HepG2 (cell line): ENCODE measurements around the gene NAPB. TPM values are rescaled to one million over a fixed set of nuclear protein-coding genes. Genes with fewer than 3 reads are reported as not detected.
A peak's percentile ranks its signal among the peaks of the same experiment; 100 is the strongest.

Experiments used
- ARID2 ChIP-seq: sonication (generic); formaldehyde crosslinking; IDR thresholded peaks from 2 replicates; pipeline ENCODE4 v1.8.1; 2022; ENCODE audit warnings: mild to moderate bottlenecking, missing genetic modification reagents, borderline replicate concordance
- CTCF ChIP-seq: sonication (generic); formaldehyde crosslinking; IDR thresholded peaks from 2 replicates; pipeline ENCODE4 v1.5.0; 2020; ENCODE audit warnings: mild to moderate bottlenecking, missing genetic modification reagents, moderate library complexity
- ELF1 ChIP-seq: sonication (generic); formaldehyde crosslinking; IDR thresholded peaks from 2 replicates; pipeline ENCODE4 v1.4.0; 2020; ENCODE audit warnings: missing genetic modification reagents
- HINFP ChIP-seq: sonication (generic); formaldehyde crosslinking; IDR thresholded peaks from 2 replicates; pipeline ENCODE4 v1.4.0; 2020; ENCODE audit warnings: low read depth, mild to moderate bottlenecking, missing genetic modification reagents
- HMG20B ChIP-seq: conservative IDR thresholded peaks from 2 replicates; pipeline ENCODE4 v1.6.1; 2016; ENCODE audit warnings: missing genetic modification reagents, missing compliant biosample characterization
- HMGA1 ChIP-seq: sonication (generic); formaldehyde crosslinking; conservative IDR thresholded peaks from 2 replicates; pipeline ENCODE4 v1.4.0; 2020; ENCODE audit warnings: missing genetic modification reagents
- KDM5B ChIP-seq: sonication (generic); formaldehyde crosslinking; IDR thresholded peaks from 2 replicates; pipeline ENCODE4 v1.4.0; 2020; ENCODE audit warnings: missing genetic modification reagents, mild to moderate bottlenecking, borderline replicate concordance
- MATR3 ChIP-seq: sonication (generic); formaldehyde crosslinking; IDR thresholded peaks from 2 replicates; pipeline ENCODE4 v1.4.0; 2020; ENCODE audit warnings: missing genetic modification reagents
- SMARCC2 ChIP-seq: fragments of 450-650 bp; IDR thresholded peaks from 2 replicates; pipeline ENCODE4 v1.6.1; 2017; ENCODE audit warnings: antibody characterized with exemption, mild to moderate bottlenecking
- ZNF350 ChIP-seq: sonication (generic); formaldehyde crosslinking; IDR thresholded peaks from 2 replicates; pipeline ENCODE4 v1.4.0; 2020; ENCODE audit warnings: mild to moderate bottlenecking, low read depth, missing genetic modification reagents, borderline replicate concordance
- ZNF354B ChIP-seq: sonication (generic); formaldehyde crosslinking; IDR thresholded peaks from 2 replicates; pipeline ENCODE4 v1.8.0; 2022; ENCODE audit warnings: mild to moderate bottlenecking, missing genetic modification reagents
- ZNF557 ChIP-seq: sonication (generic); formaldehyde crosslinking; IDR thresholded peaks from 2 replicates; pipeline ENCODE4 v1.4.0; 2020; ENCODE audit warnings: missing genetic modification reagents
- ZNF710 ChIP-seq: sonication (generic); formaldehyde crosslinking; IDR thresholded peaks from 2 replicates; pipeline ENCODE4 v1.5.0; 2020; ENCODE audit warnings: mild to moderate bottlenecking, missing genetic modification reagents, borderline replicate concordance
- ZNF772 ChIP-seq: sonication (generic); formaldehyde crosslinking; IDR thresholded peaks from 2 replicates; pipeline ENCODE4 v1.5.0; 2020; ENCODE audit warnings: mild to moderate bottlenecking, missing genetic modification reagents
- ZNF883 ChIP-seq: sonication (generic); formaldehyde crosslinking; IDR thresholded peaks from 2 replicates; pipeline ENCODE4 v1.5.1; 2020; ENCODE audit warnings: mild to moderate bottlenecking, missing genetic modification reagents; ENCODE audit errors: not compliant biosample characterization
- polyA plus RNA-seq, 8 experiments: library from polyadenylated mRNA; depleted of rRNA in 3 of 8; stranded (reverse) in 7 of 8; unstranded in 1 of 8; fragments of >200 nt; fragmentation: Illumina TruSeq in 4 of 8; extraction: Trizol in 4 of 8; gene quantifications; 2 replicates each; pipeline versions ENCODE4 v1.2.1 to v1.2.3, GENCODE V29; 2011 to 2016; ENCODE audit warnings: low read depth in 4 of 8, missing spikeins in 1 of 8, mixed read lengths in 1 of 8; ENCODE audit not compliant: insufficient read depth in 1 of 8
- total RNA-seq, 5 experiments: library from RNA; depleted of rRNA; stranded (reverse); fragments of >200 nt; fragmentation: Illumina TruSeq; extraction: Trizol; gene quantifications; 2 replicates each; pipeline ENCODE4 v1.2.3, GENCODE V29; 2016; ENCODE audit warnings: low read depth in 1 of 5
- TF ChIP-seq, protein P1 (sequence below): IDR thresholded peaks from 2 replicates; pipeline ENCODE4 v1.6.1; 2016; ENCODE audit warnings: missing compliant biosample characterization, missing genetic modification reagents, borderline replicate concordance
- TF ChIP-seq, protein P2 (sequence below): sonication (generic); formaldehyde crosslinking; IDR thresholded peaks from 2 replicates; pipeline ENCODE4 v1.4.0; 2020; ENCODE audit warnings: mild to moderate bottlenecking, missing genetic modification reagents
- TF ChIP-seq, protein P3 (sequence below): IDR thresholded peaks from 2 replicates; pipeline ENCODE4 v1.6.1; 2016; ENCODE audit warnings: low read depth, borderline replicate concordance

NAPB gene
- total and polyA plus RNA-seq, 2 of the 13 experiments (the other 11 are each of a cell fraction or from before 2014, with no cell fraction given) = 15.2 to 16.1 TPM

DNA sequence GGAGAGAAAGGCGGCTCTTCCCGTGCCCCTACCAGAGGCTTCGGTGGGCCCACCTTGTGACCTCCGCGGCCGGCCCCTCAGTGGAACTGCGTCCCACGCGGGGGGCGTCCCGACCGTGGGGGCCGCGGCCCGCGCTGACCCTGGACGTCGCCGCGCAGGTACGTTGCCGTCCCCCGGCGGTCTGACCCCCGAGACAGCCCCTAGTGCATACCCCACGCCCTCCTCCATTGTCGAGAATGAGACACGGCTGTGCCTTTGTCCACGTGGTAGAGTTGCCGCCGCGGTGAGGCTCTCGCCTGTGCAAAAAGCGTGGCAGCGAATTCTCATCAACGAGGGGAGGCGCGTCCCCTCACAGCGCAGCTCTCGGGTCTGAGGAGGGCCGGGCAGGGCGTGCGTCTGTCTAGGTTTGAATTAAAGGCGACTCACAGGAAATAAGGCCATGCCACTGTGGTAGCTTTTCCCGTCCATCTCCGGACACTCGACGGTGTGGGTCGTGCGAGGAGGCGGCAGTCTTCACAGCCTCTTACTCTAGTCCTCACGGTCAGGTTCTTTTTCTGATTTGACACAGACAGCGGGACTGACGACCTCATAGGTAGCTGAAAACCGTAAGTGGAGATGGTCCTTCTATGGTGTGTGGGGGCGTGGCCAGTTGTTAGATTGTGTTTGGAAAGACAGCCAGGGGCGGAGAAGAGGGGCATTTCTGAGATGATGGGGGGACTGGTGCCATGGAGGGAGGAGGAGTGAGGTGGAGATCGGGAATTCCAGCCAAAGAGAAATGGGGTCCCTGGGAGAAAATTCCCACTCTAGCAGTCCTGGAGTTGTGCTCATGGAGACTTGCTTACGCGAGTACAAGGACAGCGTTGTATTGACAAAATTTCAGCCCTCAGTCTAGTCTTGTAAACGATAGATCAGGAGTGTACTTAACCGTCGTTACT lies 70.1 kb downstream of the NAPB start (continued):
- TF ChIP-seq, protein P1, sequence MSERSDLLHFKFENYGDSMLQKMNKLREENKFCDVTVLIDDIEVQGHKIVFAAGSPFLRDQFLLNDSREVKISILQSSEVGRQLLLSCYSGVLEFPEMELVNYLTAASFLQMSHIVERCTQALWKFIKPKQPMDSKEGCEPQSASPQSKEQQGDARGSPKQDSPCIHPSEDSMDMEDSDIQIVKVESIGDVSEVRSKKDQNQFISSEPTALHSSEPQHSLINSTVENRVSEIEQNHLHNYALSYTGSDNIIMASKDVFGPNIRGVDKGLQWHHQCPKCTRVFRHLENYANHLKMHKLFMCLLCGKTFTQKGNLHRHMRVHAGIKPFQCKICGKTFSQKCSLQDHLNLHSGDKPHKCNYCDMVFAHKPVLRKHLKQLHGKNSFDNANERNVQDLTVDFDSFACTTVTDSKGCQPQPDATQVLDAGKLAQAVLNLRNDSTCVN = peak; percentile 45; the same call in 1 of the 2 replicates
- TF ChIP-seq ZNF883 (CRISPR knock-in tag) (peak; percentile 73), SMARCC2 (no peak), HMG20B (CRISPR knock-in tag) (0 out of 2 replicates have a peak, but pooled peaks have one; percentile 21), HMGA1 (CRISPR knock-in tag) (no peak), ZNF772 (peak; percentile 75), HINFP (CRISPR knock-in tag) (no peak), ZNF557 (CRISPR knock-in tag) (0 out of 2 replicates have a peak, but pooled peaks have one; percentile 31), KDM5B (CRISPR knock-in tag) (peak; percentile 90), ARID2 (CRISPR knock-in tag) (peak; percentile 70; the same call in 1 of the 2 replicates), MATR3 (CRISPR knock-in tag) (no peak), ZNF710 (peak; percentile 56; the same call in 1 of the 2 replicates), ZNF350 (CRISPR knock-in tag) (no peak; the same call in 1 of the 2 replicates), ZNF354B (CRISPR knock-in tag) (peak; percentile 93; the same call in 1 of the 2 replicates), CTCF (peak; percentile 14; the same call in 1 of the 2 replicates), ELF1 (CRISPR knock-in tag) (no peak)
- TF ChIP-seq, protein P2, sequence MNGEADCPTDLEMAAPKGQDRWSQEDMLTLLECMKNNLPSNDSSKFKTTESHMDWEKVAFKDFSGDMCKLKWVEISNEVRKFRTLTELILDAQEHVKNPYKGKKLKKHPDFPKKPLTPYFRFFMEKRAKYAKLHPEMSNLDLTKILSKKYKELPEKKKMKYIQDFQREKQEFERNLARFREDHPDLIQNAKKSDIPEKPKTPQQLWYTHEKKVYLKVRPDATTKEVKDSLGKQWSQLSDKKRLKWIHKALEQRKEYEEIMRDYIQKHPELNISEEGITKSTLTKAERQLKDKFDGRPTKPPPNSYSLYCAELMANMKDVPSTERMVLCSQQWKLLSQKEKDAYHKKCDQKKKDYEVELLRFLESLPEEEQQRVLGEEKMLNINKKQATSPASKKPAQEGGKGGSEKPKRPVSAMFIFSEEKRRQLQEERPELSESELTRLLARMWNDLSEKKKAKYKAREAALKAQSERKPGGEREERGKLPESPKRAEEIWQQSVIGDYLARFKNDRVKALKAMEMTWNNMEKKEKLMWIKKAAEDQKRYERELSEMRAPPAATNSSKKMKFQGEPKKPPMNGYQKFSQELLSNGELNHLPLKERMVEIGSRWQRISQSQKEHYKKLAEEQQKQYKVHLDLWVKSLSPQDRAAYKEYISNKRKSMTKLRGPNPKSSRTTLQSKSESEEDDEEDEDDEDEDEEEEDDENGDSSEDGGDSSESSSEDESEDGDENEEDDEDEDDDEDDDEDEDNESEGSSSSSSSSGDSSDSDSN (CRISPR knock-in tag) = no peak; the same call in 1 of the 2 replicates
- TF ChIP-seq, protein P3, sequence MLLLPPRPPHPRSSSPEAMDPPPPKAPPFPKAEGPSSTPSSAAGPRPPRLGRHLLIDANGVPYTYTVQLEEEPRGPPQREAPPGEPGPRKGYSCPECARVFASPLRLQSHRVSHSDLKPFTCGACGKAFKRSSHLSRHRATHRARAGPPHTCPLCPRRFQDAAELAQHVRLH (CRISPR knock-in tag) = no peak
